ENCODE data around the gene SNTB2. TPM values are rescaled to one million over a fixed set of nuclear protein-coding genes. Genes with fewer than 3 reads are reported as not detected.

The SNTB2 gene
- total and polyA plus RNA-seq, 2 of the 4 experiments (the other 2 are of a cell fraction), result 23.5 to 47.5 TPM

DNA sequence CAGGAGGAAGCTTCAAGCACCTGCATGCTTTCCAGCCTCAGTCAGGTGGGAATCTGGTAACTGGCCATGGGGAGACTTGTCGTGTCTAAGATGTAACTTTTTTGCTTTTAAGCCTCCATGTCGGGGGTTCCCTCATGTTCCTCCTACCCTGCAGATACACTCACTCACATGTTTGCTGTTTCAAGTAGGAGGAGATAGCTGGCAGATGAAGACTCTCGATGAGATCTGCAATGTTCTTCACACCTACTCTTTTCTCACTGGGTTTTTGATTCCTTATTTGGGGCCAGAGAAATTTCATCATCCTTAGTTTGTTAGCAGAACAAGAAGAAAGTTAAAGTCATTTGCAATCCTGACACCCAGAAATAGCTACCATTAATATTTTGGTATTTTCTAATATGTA lies 29.8 kb upstream of the SNTB2 start:
- Histone ChIP-seq H4K8ac (ENCODE audit: low read depth in 2 of 2, low read length in 2 of 2) (no peak overlapping the region), H3K23ac (ENCODE audit: low read depth, low read length) (no peak overlapping the region), H3K79me1 (ENCODE audit: low read depth in 1 of 2, low read length in 2 of 2) (peaks cover 4 to 24% of the 10 kb centered on the region in 2 experiments), H3K4me3 (ENCODE audit: insufficient read depth, low read depth, low read length) (no peak overlapping the region), H2BK120ac (ENCODE audit: low read depth, low read length) (no peak overlapping the region), H3K18ac (ENCODE audit: low read depth, low read length) (no peak overlapping the region), H4K91ac (ENCODE audit: insufficient read depth, low read depth, low read length) (no peak overlapping the region), H3K27ac (ENCODE audit: insufficient read depth, low read length) (no peak overlapping the region), H2BK20ac (ENCODE audit: low read depth, low read length) (no peak overlapping the region), H3K9me1 (ENCODE audit: insufficient read depth, low read length) (no peaks in the 10 kb centered on the region), H2BK5ac (ENCODE audit: low read depth, low read length, poor library complexity, severe bottlenecking) (no peak overlapping the region), H3K36me3 (ENCODE audit: control insufficient read depth, insufficient read depth, low read length) (peaks cover 50% of the 10 kb centered on the region), H2BK15ac (ENCODE audit: low read depth, low read length) (no peak overlapping the region), H3K4me1 (ENCODE audit: control insufficient read depth, insufficient read depth, low read length) (no peaks in the 10 kb centered on the region), H3K9me3 (ENCODE audit: control insufficient read depth, insufficient read depth, low read length) (no peaks in the 10 kb centered on the region), H3K4me2 (ENCODE audit: low read depth, low read length) (no peak overlapping the region), H3K56ac (ENCODE audit: extremely low read depth, insufficient read depth, low read length) (no peak overlapping the region), H3K9ac (ENCODE audit: low read depth, low read length) (no peak overlapping the region), H3K4ac (ENCODE audit: low read depth, low read length) (no peak overlapping the region), H2AK5ac (ENCODE audit: low read depth, low read length) (no peak overlapping the region), H2AK9ac (replicated peaks; ENCODE audit: low read depth, low read length, poor library complexity) (no peak overlapping the region), H4K5ac (ENCODE audit: low read depth, low read length) (no peak overlapping the region), H3K27me3 (ENCODE audit: control insufficient read depth, insufficient read depth, low read length) (no peaks in the 10 kb centered on the region), H2AFZ (replicated peaks; ENCODE audit: low read length, poor library complexity) (no peak overlapping the region), H4K20me1 (ENCODE audit: insufficient read depth, low read length) (no peaks in the 10 kb centered on the region), H3K14ac (replicated peaks; ENCODE audit: low read depth, low read length) (no peak overlapping the region)
- DNase-seq (no peak), ATAC-seq (ENCODE audit: low read depth) (no peak)
- TF ChIP-seq, protein P1, sequence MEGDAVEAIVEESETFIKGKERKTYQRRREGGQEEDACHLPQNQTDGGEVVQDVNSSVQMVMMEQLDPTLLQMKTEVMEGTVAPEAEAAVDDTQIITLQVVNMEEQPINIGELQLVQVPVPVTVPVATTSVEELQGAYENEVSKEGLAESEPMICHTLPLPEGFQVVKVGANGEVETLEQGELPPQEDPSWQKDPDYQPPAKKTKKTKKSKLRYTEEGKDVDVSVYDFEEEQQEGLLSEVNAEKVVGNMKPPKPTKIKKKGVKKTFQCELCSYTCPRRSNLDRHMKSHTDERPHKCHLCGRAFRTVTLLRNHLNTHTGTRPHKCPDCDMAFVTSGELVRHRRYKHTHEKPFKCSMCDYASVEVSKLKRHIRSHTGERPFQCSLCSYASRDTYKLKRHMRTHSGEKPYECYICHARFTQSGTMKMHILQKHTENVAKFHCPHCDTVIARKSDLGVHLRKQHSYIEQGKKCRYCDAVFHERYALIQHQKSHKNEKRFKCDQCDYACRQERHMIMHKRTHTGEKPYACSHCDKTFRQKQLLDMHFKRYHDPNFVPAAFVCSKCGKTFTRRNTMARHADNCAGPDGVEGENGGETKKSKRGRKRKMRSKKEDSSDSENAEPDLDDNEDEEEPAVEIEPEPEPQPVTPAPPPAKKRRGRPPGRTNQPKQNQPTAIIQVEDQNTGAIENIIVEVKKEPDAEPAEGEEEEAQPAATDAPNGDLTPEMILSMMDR (conservative IDR thresholded peaks at IDR 0.05; ENCODE audit: low read depth, low read length), result no peak
- TF ChIP-seq RFX5 (IDR thresholded peaks at IDR 0.05; ENCODE audit: low read depth, low read length), result no peak
- ChIA-PET CTCF (interaction anchor here (0.7 kb wide), 1 partner anchor 167 kb away, joined by 3 read pairs; no protein-coding TSS in a partner anchor), POLR2A (ENCODE audit: unreplicated experiment) (interaction anchor here (0.6 to 1.5 kb wide), 2 partner anchors 9 to 224 kb away, joined by 3 to 4 read pairs; no protein-coding TSS in a partner anchor)
- in situ Hi-C loops (cut with MboI; ENCODE audit: low sequenced_read_pairs), result no loop called here
- no TSS peak for BruUV-seq (replicated peaks)
- WGBS, 2 experiments (ENCODE audit: extremely low coverage in 2 of 2, insufficient read length in 1 of 2), result no CpG with 5 or more reads among the region's 3 CpGs
- dilution Hi-C loops (cut with HindIII; ENCODE audit: low sequenced_read_pairs, unreplicated experiment), result no loop called here
- intact Hi-C loops (cut with micrococcal nuclease), result no loop called here

Measured in IMR-90 (cell line).